ENCODE data around the gene P2RY2. TPM values are rescaled to one million over a fixed set of nuclear protein-coding genes. Genes with fewer than 3 reads are reported as not detected.
A peak's percentile ranks its signal among the peaks of the same experiment; 100 is the strongest.

P2RY2 gene
- total and polyA plus RNA-seq, 2 of the 8 experiments (the other 6 are each of a cell fraction or from before 2014, with no cell fraction given), result 1.0 to 1.5 TPM

GRCh38 chr11:73263640-73264039 lies 45.6 kb downstream of the P2RY2 start:
- Histone ChIP-seq H3K18ac (ENCODE audit: extremely low read depth, low read length) (no peak overlapping the region), H3K23ac (ENCODE audit: insufficient read length) (no peak overlapping the region), H3K23me2 (ENCODE audit: low read depth, low read length) (no peaks in the 10 kb centered on the region; the same call in 1 of the 2 replicates), H2BK5ac (ENCODE audit: low read depth, low read length) (no peak overlapping the region), H3K4ac (replicated peaks; ENCODE audit: insufficient read length, low read depth, low read length) (no peak overlapping the region), H2BK12ac (ENCODE audit: low read depth, low read length) (no peak overlapping the region), H4K91ac (replicated peaks; ENCODE audit: insufficient read length, low read length) (no peak overlapping the region), H3K9ac (replicated peaks in 1 of 4; ENCODE audit: extremely low read depth in 1 of 4, low read depth in 3 of 4, low read length in 3 of 4) (no peak overlapping the region), H2BK120ac (replicated peaks; ENCODE audit: low read depth, low read length) (no peak overlapping the region), H2AK5ac (ENCODE audit: low read depth, low read length) (no peak overlapping the region), H3K4me3 (ENCODE audit: extremely low read depth in 1 of 4, insufficient read depth in 2 of 4, low read depth in 3 of 4, low read length in 4 of 4) (no peak overlapping the region), H2BK20ac (ENCODE audit: low read length) (no peak overlapping the region), H3K79me1 (ENCODE audit: low read depth, low read length) (0 out of 2 replicates have a peak, but pooled peaks cover under 1% of the 10 kb centered on the region), H3K4me1 (replicated peaks in 1 of 4; ENCODE audit: control insufficient read depth in 3 of 4, insufficient read depth in 4 of 4, low read length in 3 of 4) (peaks cover 0 to 5% (median 0%) of the 10 kb centered on the region in 4 experiments; a peak in 2 of 7 replicates), H2AFZ (ENCODE audit: low read length) (no peak overlapping the region), H3K4me2 (ENCODE audit: insufficient read depth in 1 of 2, low read depth in 2 of 2, low read length in 2 of 2) (no peak overlapping the region; a peak in 1 of 4 replicates), H3K27ac (ENCODE audit: low read depth, low read length) (no peak overlapping the region), H3K9me3 (ENCODE audit: insufficient read depth in 2 of 2, low read depth in 1 of 2, low read length in 1 of 2) (no peaks in the 10 kb centered on the region), H4K5ac (ENCODE audit: insufficient read length, low read depth, low read length) (no peak overlapping the region), H4K20me1 (replicated peaks in 1 of 2; ENCODE audit: control insufficient read depth in 1 of 2, insufficient read depth in 2 of 2, low read length in 2 of 2) (peaks cover 0 to 1% of the 10 kb centered on the region in 2 experiments), H3K79me2 (ENCODE audit: control insufficient read depth in 1 of 2, insufficient read depth in 2 of 2, low read length in 2 of 2) (no peaks in the 10 kb centered on the region), H4K8ac (ENCODE audit: extremely low read depth, insufficient read depth, low read length) (no peak overlapping the region), H3K27me3 (replicated peaks in 1 of 4; ENCODE audit: control insufficient read depth in 3 of 4, extremely low read depth in 1 of 4, insufficient read depth in 3 of 4, low read length in 3 of 4) (peaks cover 0 to 13% (median 13%) of the 10 kb centered on the region in 4 experiments; a peak in 5 of 7 replicates), H2BK15ac (ENCODE audit: low read length) (no peak overlapping the region), H3K56ac (replicated peaks; ENCODE audit: insufficient read length, low read depth, low read length) (no peak overlapping the region), H3K14ac (ENCODE audit: insufficient read length) (no peak overlapping the region), H3K36me3 (ENCODE audit: control insufficient read depth in 2 of 4, insufficient read depth in 4 of 4, low read length in 3 of 4) (no peaks in the 10 kb centered on the region)
- no peak for FAIRE-seq
- ChIA-PET CTCF (ENCODE audit: partially characterized antibody) (interaction anchor here (1.0 to 16.5 kb wide), 5 partner anchors 11 to 81 kb away, joined by 3 to 173 read pairs (median 10); no protein-coding TSS in a partner anchor), POLR2A (ENCODE audit: partially characterized antibody) (no interaction called here)
- TF ChIP-seq KDM1A (IDR thresholded peaks at IDR 0.05; ENCODE audit: borderline replicate concordance, low read length) (peak; percentile 44; the same call in 1 of the 2 replicates), BCL11A (IDR thresholded peaks at IDR 0.05; ENCODE audit: low read depth in 2 of 2, low read length in 2 of 2) (no peak)
- WGBS, 2 experiments (ENCODE audit: extremely low coverage in 1 of 2, insufficient coverage in 1 of 2, insufficient read length in 1 of 2, insufficient replicate concordance in 2 of 2, low coverage in 1 of 2, low lambda C conversion rate in 2 of 2, missing lambda C conversion rate in 1 of 2), result 73% methylated on average over 2 of the region's 2 CpGs; no CpG with 5 or more reads in 1 of the 2 experiments
- DNase-seq (ENCODE audit: low read depth in 1 of 2, low spot score in 2 of 2), result no peak
